NCI-H446 (cell line): ENCODE results near the gene BAIAP2.

Experiments
- DNase-seq, 2 experiments: peaks; one replicate each; lab custom pipeline; 2025; lab: John Stamatoyannopoulos, UW

Gene BAIAP2

DNA sequence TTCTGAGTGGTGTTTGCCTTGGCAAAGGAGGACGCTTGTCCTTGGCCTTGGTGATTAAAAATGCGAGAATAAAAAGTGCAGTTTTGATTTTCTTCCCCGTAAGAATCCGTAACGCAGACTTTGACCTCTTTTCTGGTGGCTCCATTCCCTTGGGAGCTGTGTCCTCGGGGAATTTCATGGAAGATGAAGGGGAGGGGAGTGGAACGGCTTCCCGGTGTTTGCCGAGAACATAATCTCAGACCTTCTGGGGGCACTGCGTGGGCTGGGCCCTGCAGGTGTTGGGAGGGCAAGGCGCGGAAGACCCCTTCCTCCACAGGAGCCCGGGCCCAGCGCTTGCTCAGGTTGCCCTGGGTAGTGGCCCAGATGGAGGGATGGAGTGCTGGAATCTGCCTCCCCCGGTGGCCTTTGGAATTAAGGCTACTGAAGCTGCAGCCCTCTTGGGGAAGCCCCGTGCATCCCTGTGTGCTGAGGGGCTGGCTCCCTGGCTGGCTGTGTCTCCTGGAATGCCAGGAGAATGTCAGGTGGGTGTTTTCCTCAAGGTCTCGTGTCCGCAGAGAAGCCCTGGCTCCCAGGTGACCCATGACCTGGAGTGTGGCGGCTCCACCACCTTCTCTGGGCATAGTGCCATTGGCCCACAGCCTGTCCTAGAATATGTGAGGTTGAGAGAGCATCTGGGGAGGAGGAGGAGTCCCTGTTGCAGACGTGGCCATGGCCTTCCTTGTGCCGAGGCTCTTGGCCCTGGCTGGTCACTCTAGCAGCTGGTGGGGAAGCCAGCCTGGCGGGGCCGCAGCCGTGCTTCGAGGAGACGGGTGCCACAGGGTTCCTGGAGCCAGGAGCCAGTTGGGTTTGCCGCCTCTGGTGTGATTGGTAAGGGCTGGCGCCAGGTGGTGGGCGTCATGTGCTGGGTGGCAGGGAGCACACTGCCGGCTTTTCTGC, 3.1 kb downstream of the BAIAP2 start:
- no peak for DNase-seq

DNA sequence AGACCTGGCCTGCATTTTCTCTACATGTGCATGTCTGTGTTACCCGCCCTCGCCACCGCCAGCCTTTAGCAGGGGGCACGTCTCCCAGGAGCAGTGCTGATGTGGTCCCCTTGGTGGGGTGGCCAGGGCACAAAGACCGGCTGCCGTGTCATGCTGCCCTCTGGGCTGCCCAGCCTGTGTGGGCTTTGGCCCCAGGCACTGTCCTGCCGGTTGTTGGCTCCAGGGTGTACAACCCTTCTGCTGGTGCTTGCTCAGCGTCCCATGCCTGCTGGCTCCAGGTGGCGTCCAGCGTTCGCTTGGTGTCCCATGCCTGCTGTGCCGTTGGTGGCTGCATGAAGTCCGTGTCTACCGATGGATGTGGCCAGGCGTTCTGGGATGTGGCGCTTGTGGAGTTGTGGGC, 4.1 kb downstream of the BAIAP2 start:
- DNase-seq: no peak

DNA sequence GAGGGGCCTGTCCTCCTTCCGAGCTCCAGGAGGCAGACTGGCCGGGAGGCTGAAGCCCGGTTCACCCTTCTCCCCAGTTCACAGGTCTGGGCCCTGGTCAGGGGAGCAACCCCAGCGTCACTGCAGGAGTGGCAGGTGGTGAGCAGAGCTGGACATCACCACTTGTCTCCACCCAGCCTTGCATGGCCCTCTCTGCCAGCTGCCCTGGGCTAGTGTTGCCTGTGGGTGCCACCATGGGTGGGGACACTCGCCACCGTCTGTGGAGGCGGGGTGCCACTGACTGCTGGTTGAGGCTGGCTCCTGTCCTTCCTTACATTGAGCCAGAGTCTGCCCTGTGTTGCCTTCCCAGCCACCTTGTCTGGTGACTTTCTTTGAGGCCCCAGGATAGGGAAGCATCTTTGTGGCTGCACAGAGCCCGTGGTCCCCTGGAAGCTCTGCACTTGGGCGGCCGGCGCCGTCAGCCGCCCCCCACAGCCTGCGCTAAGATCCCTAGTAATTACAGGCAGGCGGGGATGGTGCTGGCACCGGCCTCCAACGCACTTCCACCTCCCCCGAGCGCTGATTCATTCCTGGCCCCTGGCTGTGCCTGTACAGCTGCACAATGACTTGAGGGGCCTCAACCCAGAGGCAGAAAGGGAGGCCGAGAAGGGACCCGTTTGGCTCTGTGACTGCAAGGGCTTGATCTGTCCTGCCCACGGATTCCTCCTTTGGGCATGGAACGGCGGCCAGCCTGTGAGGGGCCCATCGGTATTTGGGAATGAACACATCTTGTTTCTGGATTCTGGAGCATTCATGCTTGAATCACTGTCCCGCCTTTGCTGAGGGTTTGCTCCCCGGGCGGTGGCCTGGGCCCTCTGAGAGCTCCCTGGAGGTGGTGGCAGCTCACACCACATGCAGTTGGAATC, 5.2 kb downstream of the BAIAP2 start:
- DNase-seq: no peak

DNA sequence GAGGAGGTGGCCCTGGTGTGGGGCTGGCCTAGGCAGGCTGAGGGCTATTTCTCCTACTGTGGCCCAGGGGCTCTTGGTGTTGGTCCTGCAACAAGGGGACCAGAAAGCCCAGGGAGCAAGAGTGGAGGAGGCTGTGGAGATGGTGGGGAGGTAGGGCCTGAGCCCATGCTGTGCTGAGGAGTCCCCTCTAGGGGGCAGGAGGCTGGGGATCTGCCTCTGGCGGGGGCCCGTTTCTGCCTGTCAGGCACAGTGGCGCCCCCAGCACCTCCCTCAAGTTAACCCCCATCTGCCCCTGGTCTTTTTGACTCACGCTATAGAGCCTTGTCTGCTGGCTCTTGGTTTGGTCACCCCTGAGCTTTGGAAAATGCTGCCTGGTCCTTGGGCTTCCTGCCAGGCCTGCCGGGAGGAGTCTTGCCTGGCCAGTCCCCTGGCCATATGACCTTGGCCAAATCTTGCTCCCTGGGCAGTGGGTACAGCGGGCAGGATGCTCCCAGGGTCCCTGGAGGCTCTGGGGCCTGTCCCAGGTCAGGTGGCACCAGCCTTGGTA, 5.9 kb downstream of the BAIAP2 start:
- no peak for DNase-seq

DNA sequence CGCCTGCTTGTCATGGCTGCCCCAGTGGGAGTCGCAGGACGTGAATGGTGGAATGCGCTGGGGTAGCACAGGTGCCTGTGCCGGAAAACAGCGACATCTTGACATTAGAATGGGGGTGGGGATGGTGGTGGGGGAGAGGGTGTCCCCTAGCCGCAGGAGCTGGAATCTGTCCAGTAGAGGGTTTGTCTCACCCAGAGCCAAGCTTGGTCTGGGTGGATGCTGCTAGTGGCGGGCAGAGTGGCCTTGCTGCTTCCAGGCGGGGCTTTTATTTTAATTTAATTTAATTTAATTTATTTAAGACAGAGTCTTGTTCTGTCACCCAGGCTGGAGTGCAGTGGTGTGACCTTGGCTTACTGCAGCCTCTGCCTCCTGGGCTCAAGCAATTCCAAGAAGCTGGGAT, 7.7 kb downstream of the BAIAP2 start:
- no peak for DNase-seq

DNA sequence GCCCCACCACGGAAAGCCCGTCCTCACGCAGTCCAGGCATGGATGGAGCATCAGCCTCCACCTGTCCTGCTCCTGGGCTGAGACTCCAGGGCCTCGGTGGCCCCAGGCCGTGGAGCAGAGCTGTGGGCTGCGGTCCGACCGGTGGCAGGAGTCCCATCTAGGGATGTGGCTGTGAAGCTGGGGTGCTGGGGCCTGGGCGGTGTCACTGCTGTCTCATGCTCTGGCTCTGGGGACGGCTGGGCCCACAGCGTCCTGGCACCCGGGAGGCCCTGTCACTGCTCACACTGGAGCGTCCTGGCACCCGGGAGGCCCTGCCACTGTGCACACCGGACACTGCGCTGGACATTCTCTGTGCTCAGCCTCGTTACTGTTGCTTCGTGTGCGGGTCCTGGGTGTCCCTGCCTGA, 8.4 kb downstream of the BAIAP2 start:
- DNase-seq: no peak

DNA sequence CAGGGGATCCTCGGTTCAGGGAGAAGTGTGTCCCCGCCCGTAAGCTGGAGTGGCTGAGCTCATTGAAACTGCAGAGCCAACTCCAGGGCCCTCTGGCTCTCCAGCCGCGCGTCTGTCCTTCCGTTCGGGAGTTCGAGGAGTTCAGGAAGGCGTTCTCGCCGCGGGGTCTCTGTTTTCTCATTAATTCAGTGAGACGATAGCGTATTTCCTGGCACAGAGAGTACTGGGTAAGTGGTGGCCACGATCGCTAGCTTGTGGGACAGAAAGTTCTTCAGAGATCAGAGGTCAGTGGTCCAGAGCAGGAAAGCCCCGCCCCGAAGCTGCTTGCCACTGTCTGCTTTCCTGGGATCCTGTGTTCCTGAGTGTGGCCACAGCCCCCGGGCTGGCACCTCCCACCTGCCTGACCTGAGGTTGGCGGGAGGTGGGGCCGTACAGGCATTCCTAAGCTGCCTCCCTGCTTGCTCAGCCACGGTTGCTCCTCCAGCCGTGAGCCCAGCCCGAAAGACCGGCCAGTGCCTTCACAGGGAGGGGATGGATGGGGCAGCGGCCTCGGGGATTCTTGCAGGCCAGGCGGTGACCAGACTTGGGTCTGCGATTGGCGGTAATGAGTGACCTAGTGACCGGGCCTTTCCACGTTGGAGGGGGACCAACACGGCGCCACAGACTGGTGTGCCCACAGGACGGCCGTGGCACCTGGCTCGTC, 8.9 kb downstream of the BAIAP2 start:
- DNase-seq: no peak

DNA sequence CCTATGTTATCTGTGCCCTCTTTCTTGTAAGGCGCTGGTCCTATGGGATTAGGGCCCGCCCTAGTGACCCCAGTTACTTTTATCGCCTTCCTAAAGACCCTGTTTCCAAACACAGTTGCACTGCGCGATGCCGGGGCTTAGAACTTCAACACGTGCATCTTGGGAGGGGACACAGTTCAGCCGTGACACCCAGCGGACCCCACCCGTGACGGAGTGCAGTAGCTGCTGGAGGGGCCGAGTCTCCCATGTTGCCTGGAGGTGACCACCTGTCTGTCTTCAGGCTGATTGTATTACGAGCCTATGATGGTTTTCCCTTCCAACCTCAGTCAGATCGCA, 9.4 kb downstream of the BAIAP2 start:
- no peak for DNase-seq

DNA sequence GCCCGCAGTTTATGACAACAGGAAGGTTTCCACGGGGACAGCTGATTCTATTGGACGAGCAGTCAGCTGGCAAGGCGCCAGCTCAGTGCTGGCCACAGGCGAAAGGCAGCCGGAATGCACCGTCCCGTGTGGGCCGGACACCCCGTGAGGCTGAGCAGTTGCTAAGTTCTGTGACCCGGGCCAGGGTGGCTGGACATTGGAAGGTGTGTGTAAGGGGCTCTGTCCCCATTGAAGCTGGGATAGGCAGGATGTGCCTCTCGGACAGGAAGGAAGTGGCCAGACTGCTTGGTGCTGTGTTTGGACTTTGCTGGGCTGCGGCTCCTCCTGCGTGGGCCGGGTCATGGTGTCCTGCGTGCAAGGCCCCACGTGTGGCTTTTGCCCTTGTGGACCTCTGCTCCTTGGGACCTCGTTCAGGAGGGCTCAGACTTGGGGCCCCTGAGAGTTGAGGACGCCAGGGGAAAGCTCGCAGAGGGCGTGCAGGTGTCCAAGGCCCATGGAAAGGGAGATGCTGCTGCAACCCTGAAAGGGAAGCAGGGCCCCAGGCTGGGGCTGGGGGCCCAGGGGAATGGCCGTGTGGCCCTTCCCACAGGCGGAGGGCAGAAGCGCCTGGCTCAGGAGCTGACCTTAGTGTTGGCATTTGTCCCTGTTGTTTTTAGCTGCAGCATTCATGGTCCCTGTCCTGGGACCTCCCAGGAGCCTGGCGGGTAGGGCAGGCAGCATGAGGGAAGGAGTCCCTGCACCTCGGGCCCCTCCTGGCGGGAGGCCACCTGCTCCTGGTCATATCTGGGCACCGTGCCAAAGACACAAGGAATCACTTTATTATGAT, 10.0 kb downstream of the BAIAP2 start:
- DNase-seq: peak in 1 of 2 experiments; percentile 58

DNA sequence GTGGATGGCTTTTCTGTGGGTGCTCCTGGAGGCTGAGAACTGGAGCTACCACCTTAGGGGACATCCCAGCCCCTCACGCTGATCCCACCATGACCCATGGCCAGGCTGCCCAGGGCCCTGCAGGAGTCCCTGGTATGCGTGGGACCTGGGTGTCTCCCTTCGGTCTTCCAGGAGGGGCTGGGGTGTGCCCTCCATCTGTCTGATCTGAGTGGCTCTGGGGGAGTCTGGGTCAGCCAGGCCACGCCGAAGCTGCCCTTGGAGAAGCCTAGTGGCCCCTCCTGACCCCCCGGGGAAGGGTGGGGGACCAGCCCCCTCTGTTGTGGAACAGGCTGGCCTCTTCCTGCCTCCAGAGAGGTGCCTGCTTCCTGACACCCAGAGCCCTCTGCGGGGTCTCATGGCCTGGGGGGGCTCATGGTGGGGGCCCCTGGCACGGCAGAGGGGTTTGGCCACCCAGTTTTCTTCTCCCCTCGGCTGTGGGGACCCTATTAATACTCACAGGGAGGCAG, 10.7 kb downstream of the BAIAP2 start:
- no peak for DNase-seq

DNA sequence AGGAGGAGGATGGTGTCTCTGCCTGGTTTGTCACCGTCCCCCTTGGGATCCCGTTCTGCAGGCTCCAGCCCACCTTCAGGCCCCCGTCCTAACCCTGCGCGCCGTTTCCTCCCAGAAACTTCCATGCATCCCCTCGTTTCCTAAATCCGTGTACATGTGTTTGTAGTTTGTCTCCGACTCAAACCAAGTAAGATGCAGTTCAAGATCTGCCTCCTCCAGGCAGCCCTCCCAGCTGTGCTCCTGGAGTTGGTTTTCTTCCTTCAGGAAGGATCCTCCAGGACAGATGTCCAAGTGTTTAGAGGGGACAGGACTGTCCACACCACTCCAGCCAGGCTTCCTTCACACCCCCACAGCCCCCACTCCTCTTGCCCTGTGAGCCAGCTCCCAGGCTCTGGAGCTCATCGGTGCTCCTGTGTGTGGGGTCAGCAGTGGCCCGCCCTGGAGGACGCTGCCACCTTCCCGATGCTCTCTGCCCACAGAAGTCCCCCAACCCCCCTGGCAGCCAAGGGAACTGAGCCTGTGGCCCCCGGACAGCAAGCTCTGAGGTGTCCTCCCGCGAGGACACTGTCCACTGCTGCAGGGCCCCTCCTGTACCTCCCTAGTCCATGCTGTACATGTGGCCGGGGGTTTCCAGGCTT, 11.3 kb downstream of the BAIAP2 start:
- DNase-seq: no peak

DNA sequence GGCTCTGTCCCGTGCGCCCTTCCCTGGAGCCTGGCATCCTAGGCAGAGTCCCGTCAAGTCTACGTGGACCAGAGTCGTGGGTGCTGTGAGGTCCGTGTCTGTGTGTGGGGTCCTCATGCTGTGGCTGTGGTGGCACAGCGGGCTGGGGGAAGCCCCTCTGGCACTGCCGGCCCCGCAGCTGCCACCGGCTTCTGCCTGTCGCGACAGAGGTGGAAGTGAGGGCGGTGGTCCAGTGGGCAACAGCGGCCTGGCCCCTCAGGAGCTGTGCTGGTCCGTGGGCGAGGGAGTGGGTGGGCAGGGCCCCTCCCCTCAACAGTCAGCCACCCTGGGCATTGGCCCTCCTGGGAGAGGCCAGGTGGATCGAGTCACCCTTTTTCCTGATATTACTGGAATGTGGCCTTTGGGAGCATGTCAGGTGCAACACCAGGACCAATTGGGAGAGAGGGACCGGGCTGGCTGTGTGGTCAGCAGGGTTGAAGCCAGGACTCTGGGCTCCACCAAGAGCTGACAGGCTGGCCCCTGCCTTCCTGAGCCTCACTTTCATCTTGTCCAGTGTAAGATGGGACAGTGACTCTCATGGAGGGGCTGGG, 11.9 kb downstream of the BAIAP2 start:
- no peak for DNase-seq

DNA sequence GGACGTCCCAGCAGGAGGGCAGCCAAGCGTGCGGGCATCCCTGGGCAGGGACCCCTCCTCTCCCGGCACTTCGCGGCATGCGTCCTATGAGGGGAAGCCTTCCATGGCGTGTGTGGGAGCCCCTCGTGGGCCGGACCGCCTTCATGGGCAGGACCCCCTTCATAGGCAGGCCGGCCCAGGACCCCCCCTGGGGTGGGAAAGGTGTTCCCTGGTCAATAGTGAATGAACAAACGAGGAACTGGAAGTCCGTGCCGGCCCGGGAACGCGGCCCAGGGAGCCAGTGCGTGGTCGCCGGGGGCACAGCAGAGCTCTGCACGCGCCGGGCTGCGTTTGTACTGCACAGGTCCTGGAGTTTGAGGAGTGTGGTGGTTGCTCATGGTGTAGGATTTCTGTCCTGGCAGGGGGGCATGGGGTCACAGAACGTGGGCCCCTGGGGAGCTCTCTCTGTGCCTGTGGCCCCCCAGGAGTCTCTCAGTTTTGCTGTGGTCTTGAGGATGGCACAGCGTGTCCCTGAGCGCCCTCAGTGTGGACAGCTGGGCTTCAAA, 13.9 kb downstream of the BAIAP2 start:
- no peak for DNase-seq

DNA sequence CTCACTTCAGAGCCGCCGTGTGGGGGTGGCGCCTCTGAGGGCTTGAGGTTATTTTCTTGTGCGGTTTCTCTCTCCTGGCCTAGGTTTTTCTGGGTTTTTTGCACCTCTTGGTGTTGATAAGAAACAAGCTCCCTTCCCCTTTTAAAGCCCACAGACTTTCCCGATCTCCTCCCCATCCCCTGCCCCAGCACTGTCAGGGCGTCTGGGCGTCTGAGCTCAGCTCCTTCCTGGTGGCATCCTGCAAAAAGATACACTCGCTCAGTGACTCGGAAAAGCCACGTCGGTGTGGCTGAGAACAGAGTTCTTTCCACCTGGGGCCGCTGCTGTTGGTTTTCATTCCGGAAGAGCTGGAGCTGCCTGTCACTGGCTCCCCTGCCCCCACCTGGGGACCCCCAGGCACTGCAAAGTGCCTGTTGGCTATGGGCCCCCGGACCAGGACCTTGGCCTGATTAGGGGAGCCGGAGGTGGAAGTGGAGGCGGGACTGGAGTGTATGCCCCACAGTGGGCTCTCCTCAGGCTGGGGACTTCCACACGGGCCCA, 14.5 kb downstream of the BAIAP2 start:
- DNase-seq: no peak

DNA sequence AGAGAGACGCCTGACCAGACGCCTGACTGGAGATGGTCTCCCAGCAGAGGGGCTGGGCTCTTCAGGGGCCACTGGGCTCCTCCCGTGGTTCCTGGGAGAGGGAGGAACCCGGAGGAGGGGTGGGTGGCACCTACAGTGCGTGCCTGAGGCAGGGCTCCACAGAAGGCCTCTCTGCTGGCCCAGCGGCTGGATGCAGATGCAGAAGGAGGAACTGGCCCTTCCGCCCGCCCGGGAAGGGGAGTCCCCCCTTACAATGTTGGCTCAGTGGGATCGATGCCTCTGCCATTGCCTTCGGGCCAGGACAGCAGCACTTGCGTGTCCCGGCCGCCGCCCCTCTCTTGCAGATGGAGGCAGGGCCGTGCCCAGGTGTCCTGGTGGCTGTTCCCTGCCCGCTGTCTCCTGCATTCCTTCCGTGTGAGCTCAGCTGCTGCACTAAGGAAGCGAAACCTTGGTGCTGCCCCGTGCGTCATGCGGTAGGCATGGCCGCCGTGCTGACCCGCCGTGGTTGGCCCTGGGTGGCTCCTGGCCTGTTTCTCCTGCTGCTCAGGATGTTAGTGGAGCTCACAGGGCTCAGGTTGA, 15.1 kb downstream of the BAIAP2 start:
- DNase-seq: no peak

DNA sequence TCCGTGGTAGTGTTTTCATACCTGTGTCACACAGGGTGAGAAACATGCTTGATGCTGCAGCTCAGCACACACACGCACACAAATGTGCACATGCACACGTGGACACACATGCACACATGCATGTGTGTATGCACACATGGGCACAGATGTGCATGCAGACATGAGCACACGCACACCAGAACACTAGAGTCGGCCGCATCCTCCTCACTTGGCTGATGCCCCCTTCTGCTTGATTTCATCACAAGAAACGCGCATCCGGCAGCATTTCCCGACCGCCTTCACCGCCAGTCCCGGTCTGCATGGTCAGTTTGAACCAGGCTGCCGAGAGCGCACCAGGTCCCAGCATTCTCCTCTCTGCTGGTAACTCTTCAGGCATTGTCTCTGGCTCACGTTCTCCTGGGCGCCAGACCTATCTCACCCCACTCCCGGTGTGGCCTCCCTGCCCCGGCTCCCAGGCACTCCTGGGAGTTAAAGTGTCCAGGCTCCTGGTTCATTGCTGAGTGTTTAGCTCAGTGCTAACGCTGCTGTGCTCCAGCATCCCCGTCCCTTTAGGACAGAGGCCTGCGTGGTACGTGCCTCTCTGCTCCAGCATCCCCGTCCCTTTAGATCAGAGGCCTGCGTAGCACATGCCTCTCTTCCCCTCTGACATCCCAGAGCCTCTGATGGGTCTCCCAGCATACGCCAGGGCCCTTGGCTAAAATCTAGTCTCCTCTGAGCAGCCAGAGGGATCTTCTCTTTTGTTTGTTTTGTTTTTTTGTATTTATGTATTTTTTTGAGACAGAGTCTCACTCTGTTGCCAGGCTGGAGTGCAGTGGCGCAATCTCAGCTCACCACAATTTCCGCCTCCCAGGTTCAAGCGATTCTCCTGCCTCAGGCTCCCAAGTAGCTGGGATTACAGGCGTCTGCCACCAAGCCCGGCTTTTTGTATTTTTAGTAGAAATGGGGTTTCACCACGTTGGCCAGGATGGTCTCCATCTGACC, 16.0 kb downstream of the BAIAP2 start:
- DNase-seq: no peak

DNA sequence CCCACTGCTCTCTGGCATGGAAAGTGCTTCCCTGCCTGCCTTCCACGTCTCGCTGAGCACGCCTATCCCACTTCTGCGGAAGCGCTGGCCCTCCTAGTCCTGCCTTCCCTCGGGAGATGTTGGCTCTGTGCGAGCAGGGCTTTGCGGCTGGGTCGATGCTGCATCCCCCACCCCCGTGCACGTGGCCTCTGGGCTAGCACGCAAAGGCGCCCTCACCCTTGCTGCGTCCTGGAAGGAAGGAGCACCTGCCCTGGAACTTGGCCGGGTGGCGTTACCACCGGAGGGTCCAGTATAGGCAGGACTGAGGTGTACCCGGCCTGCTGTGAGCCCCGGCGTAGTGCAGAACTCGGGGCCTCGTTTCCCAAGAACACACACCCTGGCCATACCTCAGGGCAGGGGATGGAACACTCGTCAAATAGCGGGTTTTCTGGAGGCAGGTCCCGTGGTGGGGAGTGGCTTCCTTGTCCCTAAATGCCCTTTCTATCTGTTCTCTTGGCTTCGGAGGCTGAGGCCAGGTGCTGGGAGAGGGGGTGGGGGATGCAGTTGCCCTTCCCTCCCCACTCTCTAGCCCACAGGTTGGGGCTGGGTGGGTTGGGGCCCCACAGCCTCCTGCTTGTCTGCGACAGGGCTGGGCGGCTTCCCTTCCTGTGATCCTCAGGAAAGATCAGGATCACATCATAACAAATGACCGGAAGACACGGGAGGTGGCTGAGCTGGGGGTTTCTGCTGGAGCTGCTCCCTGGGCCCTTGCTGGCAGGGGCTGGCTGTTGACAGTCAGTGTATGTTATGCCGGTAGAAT, 17.4 kb downstream of the BAIAP2 start:
- no peak for DNase-seq
